ENCODE results near the gene RANBP9. TPM values are rescaled to one million over a fixed set of nuclear protein-coding genes. Genes with fewer than 3 reads are reported as not detected.
A peak's percentile ranks its signal among the peaks of the same experiment; 100 is the strongest.

RANBP9 gene
- total RNA-seq, 1 donor from 2014 or later = 42.1 TPM

DNA sequence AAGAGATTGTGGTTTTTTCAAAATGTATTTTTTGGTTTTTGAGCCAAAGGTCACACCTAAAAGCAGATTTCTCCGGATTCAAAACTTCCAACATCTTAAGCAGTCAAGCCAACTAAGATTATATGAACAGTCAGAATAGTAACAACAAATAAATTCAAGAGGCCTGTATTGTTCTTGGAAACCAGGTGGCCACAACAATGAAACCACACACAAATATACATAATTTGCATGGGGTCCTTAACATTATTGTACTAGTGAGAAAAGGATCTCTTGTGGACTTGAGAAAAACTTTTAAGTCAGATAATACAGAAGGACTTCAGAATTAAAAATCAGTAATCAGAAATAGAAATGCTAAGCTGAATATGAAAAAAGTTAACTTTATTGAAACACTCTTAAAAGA is 55.9 kb downstream of the RANBP9 start:
- TF ChIP-seq CTCF (IDR thresholded peaks at IDR 0.05; ENCODE audit: insufficient read depth, low read depth, low read length) (no peak), EZH2 (IDR thresholded peaks at IDR 0.05; ENCODE audit: insufficient read depth, low read length) (no peak)
- Mint-ChIP-seq H3K27me3 (ENCODE audit: low read depth, unreplicated experiment) (no peaks in the 10 kb centered on the region), H3K36me3 (ENCODE audit: low read depth, unreplicated experiment) (peaks cover 3% of the 10 kb centered on the region)

GRCh38 chr6:13654496-13654895 is 57.1 kb downstream of the RANBP9 start:
- Mint-ChIP-seq H3K9me3 (ENCODE audit: unreplicated experiment) (no peaks in the 10 kb centered on the region), H3K36me3 (ENCODE audit: low read depth, unreplicated experiment) (peaks cover 3% of the 10 kb centered on the region), H3K4me1 (ENCODE audit: low read depth, unreplicated experiment) (peaks cover 3% of the 10 kb centered on the region), H3K27me3 (ENCODE audit: low read depth, unreplicated experiment) (no peaks in the 10 kb centered on the region), H3K27ac (ENCODE audit: unreplicated experiment) (no peak overlapping the region), H3K4me3 (ENCODE audit: unreplicated experiment) (no peak overlapping the region)
- peaks cover 4% of the 10 kb centered on the region for H3K36me3 ChIP-seq (ENCODE audit: insufficient read depth, low read length)
- H3K79me2 ChIP-seq (ENCODE audit: insufficient read depth, low read length) = peaks cover 24% of the 10 kb centered on the region
- H3K27me3 ChIP-seq (ENCODE audit: insufficient read depth, low read length) = no peaks in the 10 kb centered on the region
- H2AFZ ChIP-seq (ENCODE audit: low read depth, low read length) = no peak overlapping the region
- H3K9ac ChIP-seq (ENCODE audit: low read length) = no peak overlapping the region
- H3K4me2 ChIP-seq (ENCODE audit: low read length) = no peak overlapping the region
- peaks cover 3% of the 10 kb centered on the region for H3K4me1 ChIP-seq (ENCODE audit: insufficient read depth, low read length)
- peaks cover 12% of the 10 kb centered on the region for H4K20me1 ChIP-seq (ENCODE audit: insufficient read depth, low read length)
- no peak for FAIRE-seq
- no peak overlapping the region for H3K4me3 ChIP-seq (ENCODE audit: insufficient read depth, low read depth, low read length)
- H3K27ac ChIP-seq (ENCODE audit: low read depth, low read length) = no peak overlapping the region
- DNase-seq (ENCODE audit: low read depth) = no peak
- H3K9me3 ChIP-seq (ENCODE audit: insufficient read depth, low read depth, low read length) = no peaks in the 10 kb centered on the region
- TF ChIP-seq EZH2 (IDR thresholded peaks at IDR 0.05; ENCODE audit: insufficient read depth, low read length) (no peak), CTCF (IDR thresholded peaks at IDR 0.05; ENCODE audit: insufficient read depth, low read depth, low read length) (no peak)

More for the DNA sequence above, 55.9 kb downstream of the RANBP9 start:
- Mint-ChIP-seq H3K4me3 (ENCODE audit: unreplicated experiment) (no peak overlapping the region), H3K27ac (ENCODE audit: unreplicated experiment) (no peak overlapping the region), H3K4me1 (ENCODE audit: low read depth, unreplicated experiment) (peaks cover 3% of the 10 kb centered on the region), H3K9me3 (ENCODE audit: unreplicated experiment) (no peaks in the 10 kb centered on the region)
- Histone ChIP-seq H3K27ac (ENCODE audit: low read depth, low read length) (no peak overlapping the region), H3K9me3 (ENCODE audit: insufficient read depth, low read depth, low read length) (no peaks in the 10 kb centered on the region), H3K4me2 (ENCODE audit: low read length) (no peak overlapping the region), H3K9ac (ENCODE audit: low read length) (no peak overlapping the region), H3K27me3 (ENCODE audit: insufficient read depth, low read length) (no peaks in the 10 kb centered on the region), H3K4me1 (ENCODE audit: insufficient read depth, low read length) (peaks cover 3% of the 10 kb centered on the region), H3K79me2 (ENCODE audit: insufficient read depth, low read length) (peaks cover 36% of the 10 kb centered on the region), H2AFZ (ENCODE audit: low read depth, low read length) (no peak overlapping the region), H3K4me3 (ENCODE audit: insufficient read depth, low read depth, low read length) (no peak overlapping the region), H3K36me3 (ENCODE audit: insufficient read depth, low read length) (peaks cover 4% of the 10 kb centered on the region), H4K20me1 (ENCODE audit: insufficient read depth, low read length) (peaks cover 18% of the 10 kb centered on the region)
- DNase-seq (ENCODE audit: low read depth) (no peak), FAIRE-seq (no peak)

GRCh38 chr6:13653296-13653695 is 58.3 kb downstream of the RANBP9 start:
- Mint-ChIP-seq H3K27ac (ENCODE audit: unreplicated experiment) (no peak overlapping the region), H3K27me3 (ENCODE audit: low read depth, unreplicated experiment) (no peaks in the 10 kb centered on the region), H3K9me3 (ENCODE audit: unreplicated experiment) (no peaks in the 10 kb centered on the region), H3K4me3 (ENCODE audit: unreplicated experiment) (no peak overlapping the region), H3K36me3 (ENCODE audit: low read depth, unreplicated experiment) (peaks cover 3% of the 10 kb centered on the region), H3K4me1 (ENCODE audit: low read depth, unreplicated experiment) (peaks cover 3% of the 10 kb centered on the region)
- H3K27me3 ChIP-seq (ENCODE audit: insufficient read depth, low read length) = no peaks in the 10 kb centered on the region
- no peak overlapping the region for H3K4me3 ChIP-seq (ENCODE audit: insufficient read depth, low read depth, low read length)
- H3K4me2 ChIP-seq (ENCODE audit: low read length) = no peak overlapping the region
- H3K9ac ChIP-seq (ENCODE audit: low read length) = no peak overlapping the region
- peaks cover 7% of the 10 kb centered on the region for H4K20me1 ChIP-seq (ENCODE audit: insufficient read depth, low read length)
- H3K79me2 ChIP-seq (ENCODE audit: insufficient read depth, low read length) = peaks cover 12% of the 10 kb centered on the region
- no peak overlapping the region for H2AFZ ChIP-seq (ENCODE audit: low read depth, low read length)
- peaks cover 6% of the 10 kb centered on the region for H3K36me3 ChIP-seq (ENCODE audit: insufficient read depth, low read length)
- DNase-seq (ENCODE audit: low read depth) (peak; percentile 47), FAIRE-seq (no peak)
- H3K4me1 ChIP-seq (ENCODE audit: insufficient read depth, low read length) = peaks cover 3% of the 10 kb centered on the region
- H3K9me3 ChIP-seq (ENCODE audit: insufficient read depth, low read depth, low read length) = no peaks in the 10 kb centered on the region
- TF ChIP-seq CTCF (IDR thresholded peaks at IDR 0.05; ENCODE audit: insufficient read depth, low read depth, low read length) (no peak), EZH2 (IDR thresholded peaks at IDR 0.05; ENCODE audit: insufficient read depth, low read length) (no peak)
- H3K27ac ChIP-seq (ENCODE audit: low read depth, low read length) = no peak overlapping the region
